ENCODE measurements around the gene GPC6.

The GPC6 gene

DNA sequence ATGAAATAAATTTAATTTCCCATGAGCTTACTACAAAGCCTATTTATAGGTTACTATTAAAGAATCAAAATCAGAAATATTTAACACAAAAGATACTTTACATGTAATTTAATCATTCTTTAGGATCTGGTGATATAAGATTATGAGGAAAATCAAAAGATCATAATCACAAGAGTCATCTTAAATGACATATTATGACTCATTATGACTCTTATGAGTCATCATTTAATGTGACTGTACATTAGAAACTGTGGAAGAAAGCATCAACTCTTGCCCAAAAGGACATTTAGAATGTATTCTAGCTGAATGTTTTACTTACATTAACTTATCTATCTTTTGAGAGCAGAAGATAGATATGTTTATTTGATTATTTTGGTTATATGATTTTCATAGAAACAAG lies 794.2 kb downstream of the GPC6 start:
- Histone ChIP-seq H3K9me2 (replicated peaks; ENCODE audit: low read depth, low read length) (no peaks in the 10 kb centered on the region), H3F3A (ENCODE audit: low read depth) (no peaks in the 10 kb centered on the region), H3K4me3 (ENCODE audit: low read length, poor library complexity, severe bottlenecking) (no peak overlapping the region), H4K20me1 (ENCODE audit: insufficient read depth, low read length, poor library complexity, severe bottlenecking) (no peaks in the 10 kb centered on the region), H3K4me1 (ENCODE audit: insufficient read depth, low read length, poor library complexity, severe bottlenecking) (no peaks in the 10 kb centered on the region), H3K4me2 (ENCODE audit: low read depth, low read length, poor library complexity, severe bottlenecking) (no peak overlapping the region), H3K36me3 (ENCODE audit: insufficient read depth, low read length) (no peaks in the 10 kb centered on the region), H2AFZ (ENCODE audit: low read length) (no peak overlapping the region), H3K9me3 (ENCODE audit: insufficient read depth, low read depth, low read length) (no peaks in the 10 kb centered on the region), H3K27me3 (ENCODE audit: insufficient read depth, low read length, poor library complexity, severe bottlenecking) (no peaks in the 10 kb centered on the region), H3K9ac (ENCODE audit: low read depth, low read length, poor library complexity, severe bottlenecking) (no peak overlapping the region), H3K79me2 (ENCODE audit: insufficient read depth, low read length) (no peaks in the 10 kb centered on the region)
- TF ChIP-seq, protein P1, sequence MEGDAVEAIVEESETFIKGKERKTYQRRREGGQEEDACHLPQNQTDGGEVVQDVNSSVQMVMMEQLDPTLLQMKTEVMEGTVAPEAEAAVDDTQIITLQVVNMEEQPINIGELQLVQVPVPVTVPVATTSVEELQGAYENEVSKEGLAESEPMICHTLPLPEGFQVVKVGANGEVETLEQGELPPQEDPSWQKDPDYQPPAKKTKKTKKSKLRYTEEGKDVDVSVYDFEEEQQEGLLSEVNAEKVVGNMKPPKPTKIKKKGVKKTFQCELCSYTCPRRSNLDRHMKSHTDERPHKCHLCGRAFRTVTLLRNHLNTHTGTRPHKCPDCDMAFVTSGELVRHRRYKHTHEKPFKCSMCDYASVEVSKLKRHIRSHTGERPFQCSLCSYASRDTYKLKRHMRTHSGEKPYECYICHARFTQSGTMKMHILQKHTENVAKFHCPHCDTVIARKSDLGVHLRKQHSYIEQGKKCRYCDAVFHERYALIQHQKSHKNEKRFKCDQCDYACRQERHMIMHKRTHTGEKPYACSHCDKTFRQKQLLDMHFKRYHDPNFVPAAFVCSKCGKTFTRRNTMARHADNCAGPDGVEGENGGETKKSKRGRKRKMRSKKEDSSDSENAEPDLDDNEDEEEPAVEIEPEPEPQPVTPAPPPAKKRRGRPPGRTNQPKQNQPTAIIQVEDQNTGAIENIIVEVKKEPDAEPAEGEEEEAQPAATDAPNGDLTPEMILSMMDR (conservative IDR thresholded peaks at IDR 0.05; ENCODE audit: low read length) = no peak
- no peak for TF ChIP-seq EZH2phosphoT487 (IDR thresholded peaks at IDR 0.05; ENCODE audit: borderline replicate concordance)

DNA sequence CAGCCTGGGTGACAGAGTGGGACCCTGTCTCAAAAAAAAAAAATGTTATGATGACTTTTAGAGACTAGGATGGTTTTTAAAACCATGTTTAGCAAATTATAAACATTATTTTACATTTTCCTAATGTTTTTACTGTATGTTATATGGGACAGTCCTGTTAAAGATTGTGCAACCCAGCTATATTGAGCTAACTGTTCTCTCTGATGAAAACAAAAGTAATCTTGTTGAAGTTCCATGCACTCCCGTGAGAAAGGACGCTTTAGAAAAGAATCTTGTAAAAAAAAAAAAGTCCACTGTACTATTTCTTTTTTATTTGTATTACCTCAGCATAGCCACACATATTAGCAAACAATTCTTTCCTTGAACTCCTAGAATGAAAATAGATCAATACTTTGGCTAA lies 801.6 kb downstream of the GPC6 start:
- Histone ChIP-seq H3K4me2 (ENCODE audit: low read depth, low read length, poor library complexity, severe bottlenecking) (no peak overlapping the region), H3K36me3 (ENCODE audit: insufficient read depth, low read length) (no peaks in the 10 kb centered on the region), H4K20me1 (ENCODE audit: insufficient read depth, low read length, poor library complexity, severe bottlenecking) (no peaks in the 10 kb centered on the region), H3K9ac (ENCODE audit: low read depth, low read length, poor library complexity, severe bottlenecking) (no peak overlapping the region), H3K79me2 (ENCODE audit: insufficient read depth, low read length) (no peaks in the 10 kb centered on the region), H3K9me2 (replicated peaks; ENCODE audit: low read depth, low read length) (no peaks in the 10 kb centered on the region), H3F3A (ENCODE audit: low read depth) (no peaks in the 10 kb centered on the region), H3K4me1 (ENCODE audit: insufficient read depth, low read length, poor library complexity, severe bottlenecking) (no peaks in the 10 kb centered on the region), H2AFZ (ENCODE audit: low read length) (no peak overlapping the region), H3K9me3 (ENCODE audit: insufficient read depth, low read depth, low read length) (no peaks in the 10 kb centered on the region), H3K4me3 (ENCODE audit: low read length, poor library complexity, severe bottlenecking) (no peak overlapping the region), H3K27me3 (ENCODE audit: insufficient read depth, low read length, poor library complexity, severe bottlenecking) (no peaks in the 10 kb centered on the region)
- TF ChIP-seq, protein P1 (conservative IDR thresholded peaks at IDR 0.05; ENCODE audit: low read length) = no peak
- no peak for TF ChIP-seq EZH2phosphoT487 (IDR thresholded peaks at IDR 0.05; ENCODE audit: borderline replicate concordance)

DNA sequence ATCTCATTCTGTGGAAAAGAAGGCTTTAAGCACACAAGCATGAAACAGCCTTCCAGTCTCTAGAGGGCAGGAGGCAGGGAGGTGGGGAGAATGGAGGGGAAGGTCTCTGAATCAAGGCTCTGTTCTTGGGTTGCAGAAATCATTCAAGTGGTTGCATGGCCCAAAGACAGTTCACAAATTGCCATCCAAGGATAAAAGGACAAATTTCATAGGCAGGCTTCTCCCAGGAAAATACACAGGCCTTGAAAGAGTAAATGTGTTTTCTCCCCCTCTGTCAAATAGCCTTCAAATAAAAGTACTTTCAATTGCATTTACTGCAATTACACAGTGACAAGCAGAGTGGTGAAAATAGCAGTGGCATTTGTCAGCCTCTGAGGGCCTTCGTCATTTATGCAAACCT lies 802.0 kb downstream of the GPC6 start:
- H3K36me3 ChIP-seq (ENCODE audit: insufficient read depth, low read length) = no peaks in the 10 kb centered on the region
- H3K4me2 ChIP-seq (ENCODE audit: low read depth, low read length, poor library complexity, severe bottlenecking) = no peak overlapping the region
- no peaks in the 10 kb centered on the region for H3K79me2 ChIP-seq (ENCODE audit: insufficient read depth, low read length)
- H3K9ac ChIP-seq (ENCODE audit: low read depth, low read length, poor library complexity, severe bottlenecking) = no peak overlapping the region
- H3K9me3 ChIP-seq (ENCODE audit: insufficient read depth, low read depth, low read length) = no peaks in the 10 kb centered on the region
- H2AFZ ChIP-seq (ENCODE audit: low read length) = no peak overlapping the region
- H3K4me1 ChIP-seq (ENCODE audit: insufficient read depth, low read length, poor library complexity, severe bottlenecking) = no peaks in the 10 kb centered on the region
- no peaks in the 10 kb centered on the region for H3K27me3 ChIP-seq (ENCODE audit: insufficient read depth, low read length, poor library complexity, severe bottlenecking)
- H3K9me2 ChIP-seq (replicated peaks; ENCODE audit: low read depth, low read length) = no peaks in the 10 kb centered on the region
- H3K4me3 ChIP-seq (ENCODE audit: low read length, poor library complexity, severe bottlenecking) = no peak overlapping the region
- no peaks in the 10 kb centered on the region for H3F3A ChIP-seq (ENCODE audit: low read depth)
- no peak for TF ChIP-seq EZH2phosphoT487 (IDR thresholded peaks at IDR 0.05; ENCODE audit: borderline replicate concordance)
- TF ChIP-seq, protein P1 (conservative IDR thresholded peaks at IDR 0.05; ENCODE audit: low read length) = no peak
- H4K20me1 ChIP-seq (ENCODE audit: insufficient read depth, low read length, poor library complexity, severe bottlenecking) = no peaks in the 10 kb centered on the region
